ENCODE measurements around the gene ARHGAP22. TPM values are rescaled to one million over a fixed set of nuclear protein-coding genes. Genes with fewer than 3 reads are reported as not detected.

Gene ARHGAP22
- total RNA-seq, 1 experiment from 2014 or later, result 13.5 TPM

- Mint-ChIP-seq H3K4me3 (ENCODE audit: unreplicated experiment) (no peak overlapping the region), H3K36me3 (ENCODE audit: insufficient read depth, unreplicated experiment) (no peaks in the 10 kb centered on the region), H3K4me1 (ENCODE audit: low read depth, unreplicated experiment) (peaks cover 6% of the 10 kb centered on the region), H3K27me3 (ENCODE audit: insufficient read depth, unreplicated experiment) (peaks cover 17% of the 10 kb centered on the region), H3K27ac (ENCODE audit: unreplicated experiment) (no peak overlapping the region), H3K9me3 (ENCODE audit: unreplicated experiment) (no peaks in the 10 kb centered on the region)
- 0 out of 2 replicates have a peak, but pooled peaks cover 1% of the 10 kb centered on the region for H3K27me3 ChIP-seq (replicated peaks; ENCODE audit: control insufficient read depth, insufficient read depth, low read length)
- ChIA-PET CTCF (interaction anchor here (0.9 to 3.3 kb wide), 4 partner anchors 10 to 92 kb away, joined by 3 to 21 read pairs (median 6); no protein-coding TSS in a partner anchor), POLR2A (no interaction called here)
- no peaks in the 10 kb centered on the region for H3K36me3 ChIP-seq (ENCODE audit: control insufficient read depth, insufficient read depth, low read length)
- H3K4me1 ChIP-seq, result 0 out of 2 replicates have a peak, but pooled peaks cover 6% of the 10 kb centered on the region
- DNase-seq, result no peak
- BruUV-seq (replicated peaks), result no TSS peak
- H3K9me3 ChIP-seq, result no peaks in the 10 kb centered on the region
- no peak overlapping the region for H3K4me3 ChIP-seq (ENCODE audit: low read depth, low read length)
- intact Hi-C loops (cut with micrococcal nuclease; ENCODE audit: unreplicated experiment), result loop anchor here (2.0 to 5.0 kb wide), 3 partner anchors 48 to 302 kb away; partner anchors contain the start of gene MAPK8
- no peak for TF ChIP-seq CTCF (IDR thresholded peaks at IDR 0.05; ENCODE audit: insufficient read depth in 1 of 2, low read depth in 1 of 2, low read length in 1 of 2, severe bottlenecking in 1 of 2, unreplicated experiment in 1 of 2)
These were observed 4.1 kb upstream of the ARHGAP22 start for GRCh38 chr10:48608976-48609375.

- DNase-seq, result peak; percentile 66 to 73
- POLR2A ChIA-PET, result no interaction called here
- Mint-ChIP-seq H3K9me3 (ENCODE audit: unreplicated experiment) (no peaks in the 10 kb centered on the region), H3K4me1 (ENCODE audit: low read depth, unreplicated experiment) (peaks cover 6% of the 10 kb centered on the region), H3K4me3 (ENCODE audit: unreplicated experiment) (no peak overlapping the region), H3K27ac (ENCODE audit: unreplicated experiment) (no peak overlapping the region), H3K27me3 (ENCODE audit: insufficient read depth, unreplicated experiment) (peaks cover 17% of the 10 kb centered on the region), H3K36me3 (ENCODE audit: insufficient read depth, unreplicated experiment) (no peaks in the 10 kb centered on the region)
- intact Hi-C loops (cut with micrococcal nuclease; ENCODE audit: unreplicated experiment), result loop anchor here (2.0 to 5.0 kb wide), 3 partner anchors 49 to 301 kb away; partner anchors contain the start of gene MAPK8
- BruUV-seq (replicated peaks), result no TSS peak
- CTCF ChIA-PET, result interaction anchor here (0.9 to 3.3 kb wide), 7 partner anchors 9 to 91 kb away, joined by 3 to 21 read pairs (median 4); no protein-coding TSS in a partner anchor
- TF ChIP-seq CTCF (IDR thresholded peaks at IDR 0.05; ENCODE audit: insufficient read depth in 1 of 2, low read depth in 1 of 2, low read length in 1 of 2, severe bottlenecking in 1 of 2, unreplicated experiment in 1 of 2), result peak; percentile 80 to 93
- H3K4me1 ChIP-seq, result 0 out of 2 replicates have a peak, but pooled peaks cover 6% of the 10 kb centered on the region
- 0 out of 2 replicates have a peak, but pooled peaks cover 4% of the 10 kb centered on the region for H3K27me3 ChIP-seq (replicated peaks; ENCODE audit: control insufficient read depth, insufficient read depth, low read length)
- no peaks in the 10 kb centered on the region for H3K36me3 ChIP-seq (ENCODE audit: control insufficient read depth, insufficient read depth, low read length)
- H3K4me3 ChIP-seq (ENCODE audit: low read depth, low read length), result no peak overlapping the region
- H3K9me3 ChIP-seq, result no peaks in the 10 kb centered on the region
These were observed 3.4 kb upstream of the ARHGAP22 start for GRCh38 chr10:48608279-48608681.

GRCh38 chr10:48607356-48608278, 2.7 kb upstream of the ARHGAP22 start:
- no peaks in the 10 kb centered on the region for H3K9me3 Mint-ChIP-seq (ENCODE audit: unreplicated experiment)
- CTCF ChIA-PET, result interaction anchor here (0.7 to 3.3 kb wide), 8 partner anchors 8 to 103 kb away, joined by 3 to 21 read pairs (median 4); no protein-coding TSS in a partner anchor
- no peak overlapping the region for H3K27ac Mint-ChIP-seq (ENCODE audit: unreplicated experiment)
- H3K27me3 Mint-ChIP-seq (ENCODE audit: insufficient read depth, unreplicated experiment), result peaks cover 17% of the 10 kb centered on the region
- 0 out of 2 replicates have a peak, but pooled peaks cover 6% of the 10 kb centered on the region for H3K4me1 ChIP-seq
- 0 out of 2 replicates have a peak, but pooled peaks cover 4% of the 10 kb centered on the region for H3K27me3 ChIP-seq (replicated peaks; ENCODE audit: control insufficient read depth, insufficient read depth, low read length)
- intact Hi-C loops (cut with micrococcal nuclease; ENCODE audit: unreplicated experiment), result loop anchor here (2.0 to 5.0 kb wide), 3 partner anchors 49 to 300 kb away; partner anchors contain the start of gene MAPK8
- H3K4me3 Mint-ChIP-seq (ENCODE audit: unreplicated experiment), result no peak overlapping the region
- no peak for DNase-seq
- peaks cover 6% of the 10 kb centered on the region for H3K4me1 Mint-ChIP-seq (ENCODE audit: low read depth, unreplicated experiment)
- no peaks in the 10 kb centered on the region for H3K9me3 ChIP-seq
- no TSS peak for BruUV-seq (replicated peaks)
- POLR2A ChIA-PET, result no interaction called here
- no peak for TF ChIP-seq CTCF (IDR thresholded peaks at IDR 0.05; ENCODE audit: insufficient read depth in 1 of 2, low read depth in 1 of 2, low read length in 1 of 2, severe bottlenecking in 1 of 2, unreplicated experiment in 1 of 2)
- no peak overlapping the region for H3K4me3 ChIP-seq (ENCODE audit: low read depth, low read length)
- H3K36me3 ChIP-seq (ENCODE audit: control insufficient read depth, insufficient read depth, low read length), result no peaks in the 10 kb centered on the region
- H3K36me3 Mint-ChIP-seq (ENCODE audit: insufficient read depth, unreplicated experiment), result no peaks in the 10 kb centered on the region

All from Caco-2 (cell line).